HCT116 (cell line): ENCODE data around the gene DHRS7C. TPM values are rescaled to one million over a fixed set of nuclear protein-coding genes. Genes with fewer than 3 reads are reported as not detected.

Experiments used
- ATAC-seq: fragments of 200-7000 bp; cut with Tn5 transposase; 2 replicates; pipeline ENCODE4 v1.9.1; 2020; ENCODE audit warnings: mild to moderate bottlenecking, moderate library complexity
- BruUV-seq: library from RNA; stranded (reverse); fragments of 400-500 nt; replicated peaks from 2 replicates; lab custom pipeline; 2021; lab: Mats Ljungman, UMichigan
- CTCF ChIA-PET: fragments of 300-600 bp; sonication (Branson Sonifier 250); formaldehyde crosslinking; loops from one replicate; lab custom pipeline; 2021; ENCODE audit warnings: antibody characterized with exemption; lab: Charles Lee
- POLR2A ChIA-PET: fragments of 300-600, 350-600 bp; sonication (Branson Sonifier 250); formaldehyde crosslinking; loops from one replicate; lab custom pipeline; 2021; ENCODE audit warnings: antibody characterized with exemption; lab: Charles Lee
- RAD21 ChIA-PET, 2 experiments: fragments of 300-600 bp; sonication (Branson Sonifier 250); formaldehyde crosslinking; loops; one replicate each; lab custom pipeline; 2023; ENCODE audit warnings: low total read pairs in 2 of 2; ENCODE audit not compliant: uncharacterized antibody in 2 of 2, unreplicated experiment in 2 of 2, low non-redundant PET in 1 of 2; lab: Charles Lee
- DNase-seq: peaks from one replicate; pipeline ENCODE4 v3.0.0-alpha.2; 2010; ENCODE audit warnings: low read depth, low spot score
- H2AFZ ChIP-seq: fragments of 200-600 bp; shearing (Covaris generic), sonication (generic); 2 replicates; pipeline ENCODE4 v1.6.1; 2017; ENCODE audit warnings: low read depth, mixed run types, mixed read lengths, antibody characterized with exemption, low read length; ENCODE audit not compliant: poor library complexity, severe bottlenecking
- H3K27ac ChIP-seq: 2 replicates; pipeline ENCODE4 v1.5.1; 2012; ENCODE audit warnings: low read depth, low read length
- H3K27me3 ChIP-seq: fragments of 200-600 bp; sonication (generic); 2 replicates; pipeline ENCODE4 v1.6.1; 2016; ENCODE audit warnings: mixed run types, low read length, mixed read lengths; ENCODE audit not compliant: insufficient read depth
- H3K36me3 ChIP-seq, 2 experiments: fragments of 200-500 bp in 1 of 2; fragments of 200-600 bp in 1 of 2; sonication (Bioruptor generic) in 1 of 2; sonication (generic) in 1 of 2; 2 replicates each; pipeline versions ENCODE4 v1.5.1 to v1.6.1; 2014 to 2016; ENCODE audit warnings: low read length in 2 of 2, inconsistent platforms in 1 of 2, mixed read lengths in 1 of 2, mixed run types in 1 of 2; ENCODE audit not compliant: insufficient read depth in 2 of 2, control insufficient read depth in 1 of 2
- H3K4me1 ChIP-seq, 2 experiments: fragments of 200-600 bp in 1 of 2; sonication (generic) in 1 of 2; 2 replicates each; pipeline versions ENCODE4 v1.5.1 to v1.6.1; 2012 to 2017; ENCODE audit warnings: low read length in 2 of 2, inconsistent platforms in 1 of 2, mild to moderate bottlenecking in 1 of 2, mixed read lengths in 1 of 2, mixed run types in 1 of 2, moderate library complexity in 1 of 2; ENCODE audit not compliant: insufficient read depth in 2 of 2, control insufficient read depth in 1 of 2
- H3K4me2 ChIP-seq: fragments of 200-600 bp; sonication (generic); 2 replicates; pipeline ENCODE4 v1.6.1; 2017; ENCODE audit warnings: mixed run types, low read length, mixed read lengths
- H3K4me3 ChIP-seq, 2 experiments: fragments of 200-600 bp in 1 of 2; sonication (generic) in 1 of 2; replicated peaks in 1 of 2; 2 replicates each; pipeline ENCODE4 v1.5.1; 2011 to 2016; ENCODE audit warnings: low read length in 2 of 2, control low read depth in 1 of 2, low read depth in 1 of 2, mild to moderate bottlenecking in 1 of 2, mixed read lengths in 1 of 2, mixed run types in 1 of 2
- H3K79me2 ChIP-seq: fragments of 200-600 bp; sonication (generic); 2 replicates; pipeline ENCODE4 v1.6.1; 2017; ENCODE audit warnings: mild to moderate bottlenecking, mixed run types, low read length, moderate library complexity, mixed read lengths; ENCODE audit not compliant: insufficient read depth
- H3K9ac ChIP-seq: fragments of 200-600 bp; sonication (generic); 2 replicates; pipeline ENCODE4 v1.6.1; 2016; ENCODE audit warnings: low read length, mixed read lengths
- H3K9me2 ChIP-seq: fragments of 200-600 bp; sonication (generic), shearing (Covaris generic); 2 replicates; pipeline ENCODE4 v1.6.1; 2017; ENCODE audit warnings: mixed run types, mild to moderate bottlenecking, moderate library complexity; ENCODE audit not compliant: insufficient read depth
- H3K9me3 ChIP-seq, 2 experiments: fragments of 200-500 bp in 1 of 2; fragments of 200-600 bp in 1 of 2; sonication (Bioruptor generic) in 1 of 2; sonication (generic) in 1 of 2; 2 replicates each; pipeline ENCODE4 v1.6.1; 2014 to 2017; ENCODE audit warnings: low read length in 2 of 2, mixed read lengths in 2 of 2, inconsistent platforms in 1 of 2, low read depth in 1 of 2, mild to moderate bottlenecking in 1 of 2, mixed run types in 1 of 2, moderate library complexity in 1 of 2; ENCODE audit not compliant: control insufficient read depth in 1 of 2, insufficient read depth in 1 of 2
- H4K20me1 ChIP-seq: fragments of 200-600 bp; sonication (generic), shearing (Covaris generic); 2 replicates; pipeline ENCODE4 v1.6.1; 2017; ENCODE audit warnings: mixed run types, mild to moderate bottlenecking, moderate library complexity; ENCODE audit not compliant: insufficient read depth
- CEBPB ChIP-seq: IDR thresholded peaks from 2 replicates; pipeline ENCODE4 v1.6.1; 2012; ENCODE audit warnings: low read depth
- EGR1 ChIP-seq: IDR thresholded peaks from 2 replicates; pipeline ENCODE4 v1.6.1; 2012; ENCODE audit warnings: low read depth
- EZH2 ChIP-seq: fragments of 200-600 bp; sonication (generic); IDR thresholded peaks from 2 replicates; pipeline ENCODE4 v1.6.1; 2017; ENCODE audit warnings: antibody characterized with exemption, mixed run types
- FOSL1 ChIP-seq: IDR thresholded peaks from 2 replicates; pipeline ENCODE4 v1.6.1; 2012; ENCODE audit warnings: low read depth
- JUND ChIP-seq: IDR thresholded peaks from 2 replicates; pipeline ENCODE4 v1.6.1; 2012
- MAX ChIP-seq: IDR thresholded peaks from 2 replicates; pipeline ENCODE4 v1.6.1; 2012
- POLR2A ChIP-seq: IDR thresholded peaks from 2 replicates; pipeline ENCODE4 v1.7.0; 2011; ENCODE audit warnings: borderline replicate concordance; ENCODE audit not compliant: insufficient read depth, insufficient read length; ENCODE audit errors: extremely low read depth
- SP1 ChIP-seq: IDR thresholded peaks from 2 replicates; pipeline ENCODE4 v1.6.1; 2012; ENCODE audit warnings: low read depth
- TCF7L2 ChIP-seq: IDR thresholded peaks from 2 replicates; pipeline ENCODE4 v1.7.0; 2011; ENCODE audit warnings: borderline replicate concordance, inconsistent platforms; ENCODE audit not compliant: insufficient read depth, insufficient read length; ENCODE audit errors: extremely low read depth
- YY1 ChIP-seq: IDR thresholded peaks from 2 replicates; pipeline ENCODE4 v1.6.1; 2011; ENCODE audit warnings: low read length, low read depth, moderate library complexity, mild to moderate bottlenecking; ENCODE audit not compliant: insufficient replicate concordance; ENCODE audit errors: extremely low read depth
- ZFX ChIP-seq: fragments of 450-650 bp; IDR thresholded peaks from 2 replicates; pipeline ENCODE4 v1.6.1; 2017
- intact Hi-C: fragments of 100-400 bp; cut with micrococcal nuclease; formaldehyde crosslinking; loops from 2 replicates; pipeline ENCODE4 v1.10.0; 2022
- total RNA-seq: library from RNA; stranded (reverse); gene quantifications from one replicate; pipeline ENCODE4 v1.2.1, GENCODE V29; 2021; ENCODE audit not compliant: unreplicated experiment
- TF ChIP-seq, protein P1 (sequence below), 3 experiments: fragments of 200-600 bp in 1 of 3; sonication (generic) in 1 of 3; IDR thresholded peaks in 2 of 3; conservative IDR thresholded peaks in 1 of 3; 2 replicates each; pipeline ENCODE4 v1.5.1; 2012 to 2017; ENCODE audit warnings: low read depth in 2 of 3, low read length in 2 of 3, antibody characterized with exemption in 1 of 3, borderline replicate concordance in 1 of 3, control low read depth in 1 of 3, mild to moderate bottlenecking in 1 of 3, mixed read lengths in 1 of 3, mixed run types in 1 of 3, moderate library complexity in 1 of 3; ENCODE audit not compliant: insufficient read depth in 1 of 3
- TF ChIP-seq, protein P2 (sequence below): IDR thresholded peaks from 2 replicates; pipeline ENCODE4 v1.6.1; 2012

The DHRS7C gene
- total RNA-seq, 1 experiment from 2014 or later, result not detected

GRCh38 chr17:9821921-9822320 is 30.5 kb upstream of the DHRS7C start, which contains the start of gene GSG1L2:
GSG1L2 (minus strand) TSS chr17:9822079; CDS start chr17:9822071, 8 bp downstream.
- Histone ChIP-seq H3K9me2 (no peaks in the 10 kb centered on the region), H3K9me3 (no peaks in the 10 kb centered on the region), H3K4me2 (no peak within 1 kb of the TSS), H4K20me1 (no peaks in the 10 kb centered on the region), H3K4me1 (peaks cover 3 to 12% of the 10 kb centered on the region in 2 experiments; a peak in 2 of 4 replicates), H3K36me3 (no peaks in the 10 kb centered on the region), H3K9ac (no peak within 1 kb of the TSS), H3K27me3 (no peaks in the 10 kb centered on the region), H2AFZ (no peak within 1 kb of the TSS), H3K79me2 (no peaks in the 10 kb centered on the region), H3K27ac (no peak within 1 kb of the TSS), H3K4me3 (no peak within 1 kb of the TSS)
- ChIA-PET CTCF (no interaction called here), POLR2A (no interaction called here), RAD21 (no interaction called here)
- intact Hi-C loops, result no loop called here
- DNase-seq (no peak), ATAC-seq (no peak)
- TF ChIP-seq SP1 (no peak), EZH2 (no peak), CEBPB (no peak), ZFX (no peak), EGR1 (no peak), FOSL1 (no peak), POLR2A (no peak), JUND (no peak), YY1 (no peak), MAX (no peak), TCF7L2 (no peak)
- TF ChIP-seq, protein P1, sequence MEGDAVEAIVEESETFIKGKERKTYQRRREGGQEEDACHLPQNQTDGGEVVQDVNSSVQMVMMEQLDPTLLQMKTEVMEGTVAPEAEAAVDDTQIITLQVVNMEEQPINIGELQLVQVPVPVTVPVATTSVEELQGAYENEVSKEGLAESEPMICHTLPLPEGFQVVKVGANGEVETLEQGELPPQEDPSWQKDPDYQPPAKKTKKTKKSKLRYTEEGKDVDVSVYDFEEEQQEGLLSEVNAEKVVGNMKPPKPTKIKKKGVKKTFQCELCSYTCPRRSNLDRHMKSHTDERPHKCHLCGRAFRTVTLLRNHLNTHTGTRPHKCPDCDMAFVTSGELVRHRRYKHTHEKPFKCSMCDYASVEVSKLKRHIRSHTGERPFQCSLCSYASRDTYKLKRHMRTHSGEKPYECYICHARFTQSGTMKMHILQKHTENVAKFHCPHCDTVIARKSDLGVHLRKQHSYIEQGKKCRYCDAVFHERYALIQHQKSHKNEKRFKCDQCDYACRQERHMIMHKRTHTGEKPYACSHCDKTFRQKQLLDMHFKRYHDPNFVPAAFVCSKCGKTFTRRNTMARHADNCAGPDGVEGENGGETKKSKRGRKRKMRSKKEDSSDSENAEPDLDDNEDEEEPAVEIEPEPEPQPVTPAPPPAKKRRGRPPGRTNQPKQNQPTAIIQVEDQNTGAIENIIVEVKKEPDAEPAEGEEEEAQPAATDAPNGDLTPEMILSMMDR (IDR thresholded peaks at IDR 0.05 in 2 of 3, conservative IDR thresholded peaks at IDR 0.05 in 1 of 3; ENCODE audit: borderline replicate concordance in 1 of 3, insufficient read depth in 1 of 3, low read depth in 2 of 3, low read length in 2 of 3), result no peak
- TF ChIP-seq, protein P2, sequence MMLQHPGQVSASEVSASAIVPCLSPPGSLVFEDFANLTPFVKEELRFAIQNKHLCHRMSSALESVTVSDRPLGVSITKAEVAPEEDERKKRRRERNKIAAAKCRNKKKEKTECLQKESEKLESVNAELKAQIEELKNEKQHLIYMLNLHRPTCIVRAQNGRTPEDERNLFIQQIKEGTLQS, result no peak
- BruUV-seq, result no TSS peak
